HEK293T (cell line): ENCODE data around the gene TSPAN9.

ENCODE experiments used
- CTCF ChIA-PET: fragments of 350-600 bp; formaldehyde crosslinking; extraction: SDS; loops from one replicate; lab custom pipeline; 2021; ENCODE audit warnings: antibody characterized with exemption, inconsistent platforms; lab: Yijun Ruan, JAX
- POLR2A ChIA-PET: fragments of 350-600 bp; formaldehyde crosslinking; extraction: SDS; loops from one replicate; lab custom pipeline; 2020; ENCODE audit warnings: antibody characterized with exemption, inconsistent platforms; lab: Yijun Ruan, JAX
- DNase-seq: peaks from one replicate; pipeline ENCODE4 v3.0.0; 2012; ENCODE audit warnings: mixed read lengths; ENCODE audit errors: extremely low spot score
- ARNT ChIP-seq: fragments of 450-650 bp; IDR thresholded peaks from 2 replicates; pipeline ENCODE4 v1.6.1; 2017; ENCODE audit warnings: mild to moderate bottlenecking
- BHLHE40 ChIP-seq: fragments of 450-650 bp; IDR thresholded peaks from 2 replicates; pipeline ENCODE4 v1.6.1; 2016; ENCODE audit warnings: mild to moderate bottlenecking, moderate library complexity, borderline replicate concordance
- CTBP1 ChIP-seq: fragments of 450-650 bp; IDR thresholded peaks from 2 replicates; pipeline ENCODE4 v1.6.1; 2016; ENCODE audit warnings: borderline replicate concordance
- ELF4 ChIP-seq: fragments of 450-650 bp; IDR thresholded peaks from 2 replicates; pipeline ENCODE4 v1.6.1; 2017; ENCODE audit warnings: antibody characterized with exemption
- FOXA1 ChIP-seq: fragments of 450-650 bp; IDR thresholded peaks from 2 replicates; pipeline ENCODE4 v1.6.1; 2016; ENCODE audit warnings: mild to moderate bottlenecking
- FOXK2 ChIP-seq: fragments of 450-650 bp; IDR thresholded peaks from 2 replicates; pipeline ENCODE4 v1.6.1; 2016; ENCODE audit warnings: mild to moderate bottlenecking
- FOXM1 ChIP-seq: fragments of 450-650 bp; IDR thresholded peaks from 2 replicates; pipeline ENCODE4 v1.6.1; 2017; ENCODE audit warnings: mild to moderate bottlenecking, borderline replicate concordance
- HDGF ChIP-seq: fragments of 450-650 bp; IDR thresholded peaks from 2 replicates; pipeline ENCODE4 v1.6.1; 2017; ENCODE audit warnings: antibody characterized with exemption, borderline replicate concordance
- L3MBTL2 ChIP-seq: fragments of 450-650 bp; conservative IDR thresholded peaks from 2 replicates; pipeline ENCODE4 v1.6.1; 2016; ENCODE audit warnings: mild to moderate bottlenecking
- LEF1 ChIP-seq: fragments of 450-650 bp; IDR thresholded peaks from 2 replicates; pipeline ENCODE4 v1.6.1; 2017; ENCODE audit warnings: mild to moderate bottlenecking, borderline replicate concordance
- NFRKB ChIP-seq: fragments of 450-650 bp; IDR thresholded peaks from 2 replicates; pipeline ENCODE4 v1.6.1; 2016; ENCODE audit warnings: mild to moderate bottlenecking, moderate library complexity
- PKNOX1 ChIP-seq: fragments of 450-650 bp; IDR thresholded peaks from 2 replicates; pipeline ENCODE4 v1.6.1; 2016
- SP1 ChIP-seq: fragments of 450-650 bp; IDR thresholded peaks from 2 replicates; pipeline ENCODE4 v1.6.1; 2017
- SUZ12 ChIP-seq: fragments of 450-650 bp; IDR thresholded peaks from 2 replicates; pipeline ENCODE4 v1.6.1; 2016; ENCODE audit warnings: mild to moderate bottlenecking
- TARDBP ChIP-seq: fragments of 450-650 bp; IDR thresholded peaks from 2 replicates; pipeline ENCODE4 v1.6.1; 2016
- ZNF384 ChIP-seq: fragments of 450-650 bp; IDR thresholded peaks from 2 replicates; pipeline ENCODE4 v1.6.1; 2016

TSPAN9 gene

GRCh38 chr12:3320881-3321509 lies 243.8 kb downstream of the TSPAN9 start:
- POLR2A ChIA-PET = no interaction called here
- CTCF ChIA-PET = interaction anchor here (0.8 kb wide), 1 partner anchor 12 kb away, joined by 3 read pairs; no protein-coding TSS in a partner anchor
- no peak for DNase-seq
- TF ChIP-seq L3MBTL2 = no peak
- TF ChIP-seq NFRKB = no peak
- no peak for TF ChIP-seq CTBP1
- no peak for TF ChIP-seq ARNT
- TF ChIP-seq FOXK2 = no peak
- no peak for TF ChIP-seq FOXA1
- no peak for TF ChIP-seq TARDBP
- TF ChIP-seq SP1 = no peak

DNA sequence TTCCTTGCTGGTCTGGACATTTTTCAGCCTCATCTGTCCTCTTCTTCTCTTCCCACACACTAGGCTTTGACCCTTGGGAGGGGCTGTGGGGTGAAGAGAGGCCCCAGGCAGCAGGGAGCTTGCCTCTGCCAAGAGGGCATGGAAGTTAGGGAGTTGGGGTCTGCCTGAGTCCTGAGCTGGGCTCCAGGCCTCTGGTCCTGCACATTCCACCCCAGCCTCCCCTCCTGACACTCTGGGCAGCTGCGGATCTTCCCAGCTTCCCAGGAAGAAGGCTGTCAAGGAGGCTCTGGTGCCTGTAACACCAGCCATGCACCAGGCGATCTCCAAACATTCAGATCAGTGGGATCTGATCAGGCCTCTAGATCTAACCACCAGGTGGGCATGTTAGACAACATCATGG lies 244.7 kb downstream of the TSPAN9 start:
- no peak for TF ChIP-seq CTBP1
- ChIA-PET POLR2A (no interaction called here), CTCF (interaction anchor here (0.8 kb wide), 1 partner anchor 11 kb away, joined by 3 read pairs; no protein-coding TSS in a partner anchor)
- no peak for DNase-seq

GRCh38 chr12:3323002-3323685 lies 246.0 kb downstream of the TSPAN9 start:
- CTCF ChIA-PET = interaction anchor here (0.6 kb wide), 1 partner anchor 10 kb away, joined by 3 read pairs; no protein-coding TSS in a partner anchor
- DNase-seq = no peak

DNA sequence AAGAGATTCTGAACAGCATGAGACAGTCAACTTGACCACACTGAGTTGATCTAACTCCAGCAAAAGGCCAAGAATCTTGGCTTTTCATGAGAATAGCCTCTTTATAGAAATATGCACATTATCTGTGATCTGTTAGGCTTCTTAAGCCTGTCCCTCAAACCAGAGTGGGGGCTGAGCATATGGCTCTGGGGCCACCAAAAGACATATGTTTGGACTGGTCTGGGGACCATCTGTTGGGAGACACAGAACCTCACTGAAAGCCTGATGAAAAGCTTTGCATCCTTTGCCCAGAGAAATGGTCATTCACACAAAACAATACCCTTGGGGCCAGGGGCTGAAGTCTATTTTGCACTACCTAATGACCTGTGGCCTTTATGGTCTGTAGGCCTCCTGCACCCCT lies 248.6 kb downstream of the TSPAN9 start:
- DNase-seq = no peak
- POLR2A ChIA-PET = no interaction called here
- no peak for TF ChIP-seq L3MBTL2
- no peak for TF ChIP-seq ARNT
- TF ChIP-seq NFRKB = no peak
- no peak for TF ChIP-seq ZNF384
- no peak for TF ChIP-seq SP1
- no peak for TF ChIP-seq SUZ12
- TF ChIP-seq ELF4 = no peak
- TF ChIP-seq BHLHE40 = no peak
- no peak for TF ChIP-seq CTBP1
- TF ChIP-seq HDGF = no peak
- TF ChIP-seq FOXA1 = no peak
- TF ChIP-seq FOXK2 = no peak
- TF ChIP-seq LEF1 = no peak
- CTCF ChIA-PET = no interaction called here

More at GRCh38 chr12:3323002-3323685, 246.0 kb downstream of the TSPAN9 start:
- TF ChIP-seq SUZ12 = no peak
- no peak for TF ChIP-seq NFRKB
- no peak for TF ChIP-seq FOXK2
- TF ChIP-seq BHLHE40 = no peak
- TF ChIP-seq CTBP1 = no peak
- no peak for TF ChIP-seq ZNF384
- TF ChIP-seq HDGF = no peak
- no peak for TF ChIP-seq L3MBTL2
- TF ChIP-seq SP1 = no peak
- no peak for TF ChIP-seq TARDBP
- TF ChIP-seq LEF1 = no peak
- TF ChIP-seq FOXM1 = no peak
- no peak for TF ChIP-seq FOXA1
- POLR2A ChIA-PET = no interaction called here

GRCh38 chr12:3326156-3326849 lies 249.1 kb downstream of the TSPAN9 start:
- ChIA-PET POLR2A (no interaction called here), CTCF (interaction anchor here (1.3 kb wide), 1 partner anchor 451 kb away, joined by 3 read pairs; no protein-coding TSS in a partner anchor)
- DNase-seq = no peak
- TF ChIP-seq ELF4 = no peak
- TF ChIP-seq LEF1 = no peak
- TF ChIP-seq HDGF = no peak
- TF ChIP-seq FOXM1 = no peak
- TF ChIP-seq ARNT = no peak

DNA sequence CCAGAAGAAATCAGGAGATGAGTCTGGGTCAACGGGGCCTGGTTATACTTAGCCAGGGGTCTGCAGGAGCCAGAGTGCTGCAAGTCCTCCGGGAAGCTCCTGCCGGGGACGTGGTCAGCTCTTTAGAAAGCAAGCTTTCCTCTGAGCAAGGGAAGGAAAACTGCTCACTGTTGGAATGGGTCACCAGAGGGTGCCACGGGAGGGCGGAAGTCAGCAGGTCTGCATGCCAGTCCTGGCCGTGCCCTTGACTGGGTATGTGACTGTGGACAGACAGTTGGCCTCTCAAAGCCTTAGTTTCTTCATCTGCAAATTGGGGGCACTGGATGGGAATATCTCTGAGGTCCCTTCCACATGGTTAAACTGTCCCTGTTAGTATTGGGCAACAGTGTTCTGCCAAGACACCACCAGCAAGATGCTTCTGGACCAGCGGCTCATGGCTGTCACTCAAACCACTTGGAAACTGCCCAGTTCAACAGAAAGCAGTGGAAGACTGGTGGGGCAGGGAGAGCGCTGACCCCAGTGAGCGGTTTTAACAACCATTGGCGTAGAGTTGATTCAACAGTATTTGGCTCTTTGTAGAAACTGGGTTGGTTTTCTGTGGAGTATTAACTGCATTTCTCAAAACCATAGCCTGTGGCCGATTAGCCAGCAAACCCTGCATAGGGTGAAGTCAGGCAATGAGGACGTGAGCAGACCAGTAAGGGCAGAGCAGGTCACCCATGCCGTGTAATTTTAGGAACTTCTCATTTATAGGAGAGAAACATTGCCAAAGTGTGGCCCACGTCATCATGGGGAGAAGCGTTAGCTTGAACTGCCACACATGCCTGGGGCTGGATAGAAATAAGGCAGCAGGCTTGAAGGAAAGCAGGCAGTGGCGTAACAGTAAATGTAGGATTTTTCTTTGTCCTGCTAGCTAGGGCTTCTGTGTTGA lies 249.9 kb downstream of the TSPAN9 start:
- no peak for TF ChIP-seq PKNOX1

DNA sequence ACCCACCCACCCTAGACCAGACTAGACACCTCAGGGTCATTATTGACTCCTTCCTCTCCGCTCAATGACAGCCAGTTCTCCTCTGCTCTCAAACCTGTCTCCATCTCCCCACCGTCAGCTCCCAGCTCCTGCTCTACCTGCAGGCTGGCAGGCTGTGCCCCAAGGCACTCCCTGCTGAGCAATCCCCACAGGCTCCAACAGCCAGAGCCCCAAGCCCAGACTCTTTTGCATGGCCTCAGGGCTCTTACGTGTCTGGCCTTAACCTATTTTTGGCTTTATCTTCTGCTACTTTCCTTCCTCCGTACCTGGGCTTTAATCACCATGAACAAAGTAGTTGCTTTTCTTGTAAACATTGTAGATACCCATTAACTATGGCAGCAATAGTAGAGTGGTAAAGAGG lies 250.9 kb downstream of the TSPAN9 start:
- no peak for DNase-seq
- TF ChIP-seq ZNF384 (no peak), ARNT (no peak), ELF4 (no peak), SP1 (no peak), CTBP1 (no peak)
- POLR2A ChIA-PET = no interaction called here
- CTCF ChIA-PET = no interaction called here

More for the DNA sequence above, 249.9 kb downstream of the TSPAN9 start:
- DNase-seq = no peak
- CTCF ChIA-PET = interaction anchor here (1.3 kb wide), 1 partner anchor 450 kb away, joined by 3 read pairs; no protein-coding TSS in a partner anchor
- POLR2A ChIA-PET = no interaction called here
